LNCaP clone FGC (cell line): ENCODE results near the gene PPM1L.
A peak's percentile ranks its signal among the peaks of the same experiment; 100 is the strongest.
"Not testable (repeated sequence)": the region's sequence is repeated elsewhere in the genome, so short reads cannot be mapped to it uniquely, and the experiment has no call there.

Source experiments
- DNase-seq: peaks from one replicate; pipeline ENCODE4 v3.0.0-alpha.2; 2011; ENCODE audit warnings: low read depth
- H3K4me3 ChIP-seq: 2 replicates; pipeline ENCODE4 v1.5.1; 2011; ENCODE audit warnings: mild to moderate bottlenecking, low read depth, low read length, control low read depth
- TF ChIP-seq, protein P1 (sequence below): IDR thresholded peaks from 2 replicates; pipeline ENCODE4 v1.5.1; 2012; ENCODE audit warnings: mild to moderate bottlenecking; ENCODE audit not compliant: control insufficient read depth, insufficient read depth; ENCODE audit errors: extremely low read depth

Gene PPM1L

DNA sequence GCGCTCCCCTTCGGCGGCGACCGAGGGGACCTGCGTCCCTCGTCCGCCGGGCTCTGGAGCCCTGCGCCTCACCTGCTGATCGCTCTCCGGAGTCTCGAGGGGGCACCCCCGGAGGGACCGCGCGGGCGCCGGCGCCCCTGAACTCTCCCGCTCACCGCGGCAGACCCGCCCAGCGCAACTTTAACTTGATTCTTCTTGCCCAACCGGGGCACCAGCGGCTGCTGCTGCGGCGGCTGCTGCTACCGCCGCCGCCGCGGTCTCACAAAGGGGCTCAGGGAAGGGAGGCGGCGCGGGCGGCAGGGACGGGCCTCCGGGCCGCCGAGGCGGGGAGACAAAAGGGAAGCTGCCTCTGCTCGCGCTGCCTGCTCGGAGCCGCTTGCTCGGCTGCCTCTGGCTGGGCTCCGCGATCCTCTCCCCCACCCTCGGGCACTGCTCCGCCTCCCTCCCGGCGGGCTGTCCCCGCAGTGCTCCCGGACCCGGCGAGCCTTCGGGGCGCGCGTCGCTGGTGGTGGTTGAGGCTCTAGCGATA, at the start of gene PPM1L:
PPM1L (plus strand) TSS at position 456 of the 529 bp plus-strand sequence.
- H3K4me3 ChIP-seq = peak within 1 kb of the TSS; percentile 58
- TF ChIP-seq, protein P1, sequence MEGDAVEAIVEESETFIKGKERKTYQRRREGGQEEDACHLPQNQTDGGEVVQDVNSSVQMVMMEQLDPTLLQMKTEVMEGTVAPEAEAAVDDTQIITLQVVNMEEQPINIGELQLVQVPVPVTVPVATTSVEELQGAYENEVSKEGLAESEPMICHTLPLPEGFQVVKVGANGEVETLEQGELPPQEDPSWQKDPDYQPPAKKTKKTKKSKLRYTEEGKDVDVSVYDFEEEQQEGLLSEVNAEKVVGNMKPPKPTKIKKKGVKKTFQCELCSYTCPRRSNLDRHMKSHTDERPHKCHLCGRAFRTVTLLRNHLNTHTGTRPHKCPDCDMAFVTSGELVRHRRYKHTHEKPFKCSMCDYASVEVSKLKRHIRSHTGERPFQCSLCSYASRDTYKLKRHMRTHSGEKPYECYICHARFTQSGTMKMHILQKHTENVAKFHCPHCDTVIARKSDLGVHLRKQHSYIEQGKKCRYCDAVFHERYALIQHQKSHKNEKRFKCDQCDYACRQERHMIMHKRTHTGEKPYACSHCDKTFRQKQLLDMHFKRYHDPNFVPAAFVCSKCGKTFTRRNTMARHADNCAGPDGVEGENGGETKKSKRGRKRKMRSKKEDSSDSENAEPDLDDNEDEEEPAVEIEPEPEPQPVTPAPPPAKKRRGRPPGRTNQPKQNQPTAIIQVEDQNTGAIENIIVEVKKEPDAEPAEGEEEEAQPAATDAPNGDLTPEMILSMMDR = no peak
- no peak for DNase-seq

- DNase-seq = no peak
- no peak overlapping the region for H3K4me3 ChIP-seq
- TF ChIP-seq, protein P1 = peak; percentile 66
Observed at GRCh38 chr3:160707187-160707794, 48.7 kb upstream of the PPM1L start.

DNA sequence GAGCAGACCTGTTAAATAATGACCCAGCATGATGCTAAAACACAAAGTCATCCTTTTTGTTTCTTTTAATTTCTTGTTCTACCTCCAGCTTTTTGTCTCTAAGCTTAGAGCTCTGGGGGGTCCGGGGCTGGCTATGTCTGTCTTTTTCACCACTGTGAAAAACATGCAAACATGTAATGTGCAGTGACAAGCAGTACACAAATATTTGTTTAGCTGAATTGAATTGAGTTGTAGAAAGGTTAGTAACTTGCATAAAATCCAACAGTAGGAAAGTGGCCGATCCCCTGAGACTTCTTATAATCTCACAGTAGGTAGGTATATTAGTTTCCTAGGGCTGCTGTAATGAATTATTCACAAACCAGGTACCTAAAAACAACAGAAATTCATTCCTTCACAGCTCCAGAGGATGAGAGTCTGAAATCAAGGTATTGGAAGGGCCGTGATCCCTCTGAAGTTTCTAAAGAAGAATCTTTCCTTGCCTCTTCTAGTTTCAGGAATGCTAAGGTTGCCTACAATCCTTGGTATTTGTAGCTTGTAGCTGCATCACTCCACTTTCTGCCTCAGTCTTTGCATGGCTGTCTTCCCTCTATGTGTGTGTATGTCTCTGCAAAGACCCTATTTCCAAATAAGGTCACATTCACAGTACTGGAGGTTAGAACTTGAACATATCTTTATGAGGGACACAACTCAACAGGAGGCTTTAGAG, 46.4 kb upstream of the PPM1L start:
- no peak overlapping the region for H3K4me3 ChIP-seq
- TF ChIP-seq, protein P1 = no peak
- no peak for DNase-seq

GRCh38 chr3:160713144-160713543, 42.9 kb upstream of the PPM1L start:
- DNase-seq = not testable (repeated sequence)

DNA sequence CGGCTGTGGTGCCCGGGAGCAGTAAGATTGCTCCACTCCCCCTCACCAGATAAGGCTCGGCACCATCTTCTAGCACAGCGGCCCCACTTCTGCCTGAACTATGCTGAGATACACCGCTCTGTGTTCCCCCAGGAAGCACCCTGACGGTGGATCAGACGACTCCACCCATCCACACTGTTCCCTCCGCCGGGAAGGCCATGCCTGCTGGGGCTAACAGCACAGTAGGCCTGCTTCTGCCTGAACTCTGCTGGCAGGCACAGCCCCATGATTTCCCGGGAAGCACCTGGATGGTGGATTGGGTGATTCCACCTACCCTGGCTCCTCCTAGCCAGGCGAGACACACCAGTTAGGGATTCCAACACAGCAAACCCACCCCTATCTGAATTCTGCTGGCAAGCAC, 36.3 kb upstream of the PPM1L start:
- no peak overlapping the region for H3K4me3 ChIP-seq
- TF ChIP-seq, protein P1 = no peak
- DNase-seq = no peak

More at GRCh38 chr3:160713144-160713543, 42.9 kb upstream of the PPM1L start:
- H3K4me3 ChIP-seq = not testable (repeated sequence)

DNA sequence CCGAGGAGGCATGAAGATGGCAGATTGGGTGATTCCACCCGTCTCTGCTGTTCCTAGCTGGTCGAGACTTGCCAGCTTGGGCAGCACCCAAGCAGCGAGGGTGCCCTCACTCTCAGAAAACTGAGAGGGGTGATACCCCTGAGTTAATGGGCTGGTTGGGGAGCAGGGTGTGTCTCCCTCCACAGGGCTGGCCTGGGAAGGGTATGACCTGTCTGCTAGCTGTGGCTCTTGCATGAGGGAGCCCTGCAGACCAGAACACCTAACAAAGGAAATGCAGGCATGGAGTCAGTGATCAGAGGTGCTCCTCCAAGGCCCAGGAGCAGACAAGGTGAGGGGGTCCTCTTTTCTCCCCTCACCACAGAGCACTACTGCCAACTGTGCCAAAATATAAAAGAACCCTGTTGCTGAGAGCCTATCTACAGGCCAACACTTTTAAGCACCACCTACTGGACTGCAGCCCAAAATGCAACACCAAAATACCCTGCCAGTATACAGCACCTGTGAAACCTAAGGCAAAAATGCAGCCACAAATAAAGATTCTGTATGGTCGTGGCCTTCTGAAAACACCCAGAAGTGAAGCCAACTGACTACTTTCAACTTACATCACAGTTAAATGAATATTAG, 35.8 kb upstream of the PPM1L start:
- H3K4me3 ChIP-seq = no peak overlapping the region
- TF ChIP-seq, protein P1 = no peak
- no peak for DNase-seq

GRCh38 chr3:160722331-160722730, 33.7 kb upstream of the PPM1L start:
- H3K4me3 ChIP-seq = no peak overlapping the region
- DNase-seq = no peak
- TF ChIP-seq, protein P1 = no peak
